Muscle of leg (tissue), 11 donors: Measurements from ENCODE around the gene MECR. TPM values are rescaled to one million over a fixed set of nuclear protein-coding genes. Genes with fewer than 3 reads are reported as not detected.

Source experiments
- DNase-seq: peaks from one replicate; pipeline ENCODE4 v3.0.0; 2013
- H3K27ac ChIP-seq: one replicate; pipeline ENCODE4 v1.5.1; 2013; ENCODE audit warnings: mild to moderate bottlenecking, low read length, control low read depth
- H3K27me3 ChIP-seq: one replicate; pipeline ENCODE4 v1.6.1; 2013; ENCODE audit warnings: low read length; ENCODE audit not compliant: control insufficient read depth, insufficient read depth
- H3K36me3 ChIP-seq: one replicate; pipeline ENCODE4 v1.6.1; 2013; ENCODE audit warnings: low read length; ENCODE audit not compliant: control insufficient read depth, insufficient read depth
- H3K4me1 ChIP-seq: one replicate; pipeline ENCODE4 v1.6.1; 2013; ENCODE audit warnings: low read length; ENCODE audit not compliant: control insufficient read depth, insufficient read depth
- H3K4me3 ChIP-seq: one replicate; pipeline ENCODE4 v1.5.1; 2013; ENCODE audit warnings: low read length, control low read depth
- H3K9me3 ChIP-seq: replicated peaks from 2 replicates; pipeline ENCODE4 v1.6.1; 2013; ENCODE audit warnings: low read depth, low read length; ENCODE audit not compliant: control insufficient read depth
- WGBS: methylation state at CpG from one replicate; pipeline ENCODE4 v1.1.5; 2013; ENCODE audit warnings: missing lambda C conversion rate; ENCODE audit not compliant: insufficient coverage; 5-methylcytosine and 5-hydroxymethylcytosine counted together
- polyA plus RNA-seq, 8 donors: library from polyadenylated mRNA; unstranded; fragments of 120-200 nt; gene quantifications; one replicate each; pipeline versions ENCODE4 v1.2.1 to v1.2.3, GENCODE V29; 2013; ENCODE audit warnings: inconsistent platforms in 1 of 8, low replicate concordance in 1 of 8; ENCODE audit not compliant: insufficient read length in 8 of 8, insufficient read depth in 1 of 8
- total RNA-seq: library from RNA; stranded (reverse); fragments of 120-200 nt; gene quantifications from one replicate; pipeline ENCODE4 v1.2.4, GENCODE V29; 2013

Gene MECR
- total and polyA plus RNA-seq, 9 donors: 17.5 to 24.1 (median 21.9) TPM

DNA sequence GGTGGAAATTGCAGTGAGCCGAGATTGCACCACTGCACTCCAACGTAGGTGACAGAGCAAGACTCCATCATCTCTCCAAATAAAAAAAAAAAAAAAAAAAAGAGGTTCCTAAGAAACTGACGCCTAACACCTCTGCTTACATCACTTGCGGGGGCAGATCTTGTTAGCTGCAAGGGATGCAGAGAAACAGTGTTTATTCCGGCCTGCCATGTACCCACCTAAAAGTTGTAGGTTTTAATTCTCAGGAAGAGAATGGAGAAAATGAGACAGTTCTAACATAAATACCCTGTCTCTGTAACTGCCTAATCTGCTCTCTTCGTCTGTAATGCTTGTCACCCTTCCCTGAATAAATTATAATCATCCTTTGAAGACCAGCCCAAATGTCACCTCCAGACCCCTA lies 40.0 kb downstream of the MECR start:
- peaks cover 3% of the 10 kb centered on the region for H3K4me1 ChIP-seq
- no peaks in the 10 kb centered on the region for H3K27me3 ChIP-seq
- H3K27ac ChIP-seq: no peak overlapping the region
- no peak overlapping the region for H3K4me3 ChIP-seq
- H3K9me3 ChIP-seq: no peaks in the 10 kb centered on the region
- DNase-seq: no peak
- WGBS: 80% methylated on average over 1 of the region's 6 CpGs
- peaks cover 24% of the 10 kb centered on the region for H3K36me3 ChIP-seq

- no peak for DNase-seq
- H3K27me3 ChIP-seq: no peaks in the 10 kb centered on the region
- H3K36me3 ChIP-seq: no peaks in the 10 kb centered on the region
- H3K4me1 ChIP-seq: peaks cover 4% of the 10 kb centered on the region
- H3K27ac ChIP-seq: no peak overlapping the region
- no peaks in the 10 kb centered on the region for H3K9me3 ChIP-seq
- 83% methylated on average over 1 of the region's 1 CpG for WGBS
- H3K4me3 ChIP-seq: no peak overlapping the region
Measured at GRCh38 chr1:29186707-29187106, 44.0 kb downstream of the MECR start.

GRCh38 chr1:29186252-29186651 lies 44.5 kb downstream of the MECR start:
- Histone ChIP-seq H3K4me1 (peaks cover 4% of the 10 kb centered on the region), H3K9me3 (no peaks in the 10 kb centered on the region), H3K4me3 (no peak overlapping the region), H3K36me3 (no peaks in the 10 kb centered on the region), H3K27ac (no peak overlapping the region), H3K27me3 (no peaks in the 10 kb centered on the region)
- no CpG with 5 or more reads among the region's 3 CpGs for WGBS
- no peak for DNase-seq

DNA sequence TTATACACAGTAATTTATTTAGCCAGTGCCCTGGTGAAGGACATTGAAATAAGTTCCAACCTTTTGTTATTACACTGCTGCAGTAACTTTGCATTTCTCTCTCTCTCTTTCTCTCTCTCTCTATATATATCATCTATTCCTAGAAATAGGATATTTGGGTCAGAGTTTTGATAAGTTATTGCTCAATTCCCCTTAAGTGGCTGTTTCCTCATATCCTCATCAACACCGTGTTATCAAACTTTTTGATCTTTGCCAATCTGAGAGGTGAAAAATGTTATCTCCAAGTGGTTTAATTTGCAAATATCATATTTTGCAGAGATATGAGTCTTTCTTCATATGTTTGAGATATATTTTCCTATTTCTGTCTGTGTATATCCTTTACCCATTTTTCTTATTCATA lies 47.4 kb downstream of the MECR start:
- H3K4me1 ChIP-seq: peaks cover 12% of the 10 kb centered on the region
- no peaks in the 10 kb centered on the region for H3K9me3 ChIP-seq
- peaks cover 5% of the 10 kb centered on the region for H3K36me3 ChIP-seq
- no peak for DNase-seq
- H3K27me3 ChIP-seq: no peaks in the 10 kb centered on the region
- no CpG with 5 or more reads among the region's 1 CpG for WGBS
- no peak overlapping the region for H3K27ac ChIP-seq
- H3K4me3 ChIP-seq: no peak overlapping the region

DNA sequence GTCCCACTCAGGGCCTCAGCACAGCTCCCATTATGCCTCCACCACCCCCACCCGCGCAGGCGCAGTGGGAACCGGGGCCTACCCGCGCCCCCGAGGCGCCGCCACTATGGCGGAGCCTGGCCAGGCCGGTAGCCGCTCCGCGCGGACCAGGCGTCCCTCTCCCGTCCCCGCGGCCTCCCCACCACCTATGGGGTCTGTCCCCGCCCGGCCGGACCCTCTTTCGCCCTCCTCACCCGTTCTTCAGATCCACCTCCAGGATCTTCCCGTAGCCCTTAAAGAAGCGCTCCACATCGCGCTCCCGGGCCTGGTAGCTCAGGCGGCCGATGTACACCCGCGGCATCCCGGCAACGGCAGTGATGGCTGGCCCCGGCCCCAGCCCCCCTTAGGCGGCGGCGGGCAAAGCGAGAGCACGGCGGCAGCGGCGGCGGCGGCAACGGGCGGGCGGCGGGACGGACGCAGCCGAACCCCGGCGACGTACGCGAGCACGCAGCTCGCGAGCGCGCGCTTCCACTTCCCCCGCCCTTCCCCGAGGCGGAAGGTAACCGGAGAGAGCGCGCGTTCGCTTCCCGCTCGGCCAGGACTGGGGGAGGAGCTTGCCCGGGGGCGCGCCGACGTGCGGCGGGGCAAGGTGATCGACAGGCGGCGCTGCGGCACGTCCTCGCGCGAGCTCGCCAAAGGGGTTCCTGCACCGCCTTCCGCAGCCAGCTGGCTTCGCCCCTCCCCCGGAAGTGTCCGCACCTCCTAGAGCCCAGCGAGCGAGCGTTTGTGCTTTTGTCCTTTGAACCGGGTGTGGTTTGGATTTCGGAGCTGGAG lies 49.1 kb downstream of the MECR start, which contains the start of gene SRSF4:
SRSF4 (minus strand) TSS at position 488 of the 813 bp plus-strand sequence; CDS start at position 340, 148 bp downstream.
- Histone ChIP-seq H3K4me1 (peaks cover 12% of the 10 kb centered on the region), H3K27ac (peak within 1 kb of the TSS; percentile 100), H3K27me3 (no peaks in the 10 kb centered on the region), H3K9me3 (no peaks in the 10 kb centered on the region), H3K4me3 (peak within 1 kb of the TSS; percentile 99), H3K36me3 (peaks cover 8% of the 10 kb centered on the region)
- DNase-seq: peak; percentile 100
- WGBS: under 1% methylated on average over 100 of the region's 100 CpGs

GRCh38 chr1:29180497-29181412 lies 50.0 kb downstream of the MECR start:
- H3K4me3 ChIP-seq: peak overlapping the region; percentile 99
- no peaks in the 10 kb centered on the region for H3K27me3 ChIP-seq
- no peak for DNase-seq
- peaks cover 12% of the 10 kb centered on the region for H3K4me1 ChIP-seq
- no peaks in the 10 kb centered on the region for H3K9me3 ChIP-seq
- WGBS: 0% methylated on average over 19 of the region's 32 CpGs
- H3K36me3 ChIP-seq: peaks cover 8% of the 10 kb centered on the region
- peak overlapping the region; percentile 100 for H3K27ac ChIP-seq

DNA sequence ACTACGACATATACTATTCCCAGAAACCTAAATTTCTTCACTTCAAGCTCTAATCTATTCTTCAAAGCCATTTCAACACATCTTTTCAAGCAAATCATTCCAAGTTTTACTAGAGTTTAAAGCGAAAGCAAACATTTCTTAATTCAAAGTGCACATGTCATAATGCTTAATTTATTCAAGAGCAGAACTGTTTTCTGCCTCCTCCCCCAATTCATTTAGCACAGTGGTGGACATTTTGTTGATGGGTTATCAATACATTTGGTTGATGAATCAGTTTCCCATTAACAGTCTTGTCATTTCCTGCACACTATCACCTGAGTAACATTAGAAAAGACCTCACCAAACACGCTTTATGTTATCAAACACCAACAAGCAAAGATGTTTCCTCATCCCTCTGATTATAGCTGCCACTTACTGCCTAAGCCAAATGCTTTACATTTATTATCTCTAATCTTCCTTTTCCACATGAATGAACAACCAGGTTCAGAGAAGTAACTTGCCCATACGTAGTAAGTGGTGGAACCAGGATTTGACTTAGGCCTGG lies 51.0 kb downstream of the MECR start:
- 51% methylated on average over 2 of the region's 4 CpGs for WGBS
- DNase-seq: no peak
- Histone ChIP-seq H3K4me3 (peak overlapping the region; percentile 99), H3K9me3 (no peaks in the 10 kb centered on the region), H3K4me1 (peaks cover 12% of the 10 kb centered on the region), H3K36me3 (peaks cover 8% of the 10 kb centered on the region), H3K27ac (no peak overlapping the region), H3K27me3 (no peaks in the 10 kb centered on the region)

DNA sequence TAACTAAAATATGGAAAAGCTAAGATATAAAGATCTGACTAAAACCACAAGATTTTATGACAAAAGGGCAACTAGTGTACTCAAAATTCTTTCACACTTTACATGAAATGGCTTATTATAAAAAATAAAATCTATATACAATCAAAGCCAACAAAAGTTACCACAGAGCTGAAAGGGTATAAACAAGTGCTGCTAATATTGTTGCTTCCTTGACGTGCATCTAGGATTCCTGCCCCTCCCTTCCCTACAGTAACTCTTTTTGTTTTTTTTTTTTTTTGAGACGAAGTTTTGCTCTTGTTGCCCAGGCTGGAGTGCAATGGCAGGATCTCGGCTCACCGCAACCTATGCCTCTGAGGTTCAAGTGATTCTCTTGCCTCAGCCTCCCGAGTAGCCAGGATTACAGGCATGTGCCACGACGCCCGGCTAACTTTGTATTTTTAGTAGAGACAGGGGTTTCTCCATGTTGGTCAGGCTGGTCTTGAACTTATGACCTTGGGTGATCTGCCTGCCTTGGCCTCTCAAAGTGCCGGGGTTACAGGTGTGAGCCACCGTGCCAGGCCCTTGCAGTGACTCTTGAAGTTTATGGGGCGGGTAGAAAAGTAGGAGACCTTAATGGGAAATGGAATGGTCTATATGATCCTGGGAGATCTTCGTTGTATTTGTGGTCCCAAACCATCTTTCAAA lies 53.6 kb downstream of the MECR start:
- Histone ChIP-seq H3K36me3 (peaks cover 8% of the 10 kb centered on the region), H3K4me1 (peaks cover 8% of the 10 kb centered on the region), H3K27me3 (no peaks in the 10 kb centered on the region), H3K27ac (no peak overlapping the region), H3K4me3 (no peak overlapping the region), H3K9me3 (no peaks in the 10 kb centered on the region)
- no peak for DNase-seq
- 86% methylated on average over 5 of the region's 12 CpGs for WGBS

DNA sequence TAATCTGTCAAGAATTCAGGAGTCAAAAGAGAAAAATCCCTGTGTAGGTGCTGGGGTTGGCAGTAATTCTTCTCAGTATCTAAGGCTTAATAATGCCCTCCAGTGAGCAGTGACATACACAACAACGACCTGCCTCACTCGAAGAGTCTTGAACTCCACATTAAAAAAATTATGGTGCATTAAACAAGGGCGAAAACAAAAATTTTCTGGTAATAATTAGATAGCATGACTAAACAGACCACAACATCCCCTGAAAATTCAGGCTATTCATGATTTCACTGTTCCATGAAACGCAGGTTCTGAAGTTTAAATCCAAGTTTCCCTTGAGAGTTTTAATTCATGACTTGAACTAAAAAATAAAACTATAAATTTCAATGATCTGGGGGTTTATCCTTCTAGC lies 54.2 kb downstream of the MECR start:
- Histone ChIP-seq H3K36me3 (peaks cover 8% of the 10 kb centered on the region), H3K27ac (no peak overlapping the region), H3K27me3 (no peaks in the 10 kb centered on the region), H3K4me1 (peaks cover 8% of the 10 kb centered on the region), H3K4me3 (no peak overlapping the region), H3K9me3 (no peaks in the 10 kb centered on the region)
- DNase-seq: no peak
- WGBS: no CpG with 5 or more reads among the region's 4 CpGs
